Left lobe of liver (tissue), 2 donors: ENCODE measurements around the gene PHF10. TPM values are rescaled to one million over a fixed set of nuclear protein-coding genes. Genes with fewer than 3 reads are reported as not detected.
"Not testable (repeated sequence)": the region's sequence is repeated elsewhere in the genome, so short reads cannot be mapped to it uniquely, and the experiment has no call there.

Experiments
- ATAC-seq: fragments of 200-7000 bp; cut with Tn5 transposase; one replicate; pipeline ENCODE4 v1.9.1; 2020; ENCODE audit warnings: mild to moderate bottlenecking, moderate library complexity
- DNase-seq: peaks from one replicate; pipeline ENCODE4 v3.0.0-alpha.2; 2020; ENCODE audit warnings: low spot score
- total RNA-seq: library from RNA; stranded (reverse); gene quantifications from one replicate; pipeline ENCODE4 v1.2.1, GENCODE V29; 2021
- donor health status: DM: no; HTN: no; CAD: no; lungs with moderate emphysema.
- donor health status: DM: no; HTN: yes; CAD: no.

PHF10 gene
- total RNA-seq, 1 donor from 2014 or later: 19.6 TPM

DNA sequence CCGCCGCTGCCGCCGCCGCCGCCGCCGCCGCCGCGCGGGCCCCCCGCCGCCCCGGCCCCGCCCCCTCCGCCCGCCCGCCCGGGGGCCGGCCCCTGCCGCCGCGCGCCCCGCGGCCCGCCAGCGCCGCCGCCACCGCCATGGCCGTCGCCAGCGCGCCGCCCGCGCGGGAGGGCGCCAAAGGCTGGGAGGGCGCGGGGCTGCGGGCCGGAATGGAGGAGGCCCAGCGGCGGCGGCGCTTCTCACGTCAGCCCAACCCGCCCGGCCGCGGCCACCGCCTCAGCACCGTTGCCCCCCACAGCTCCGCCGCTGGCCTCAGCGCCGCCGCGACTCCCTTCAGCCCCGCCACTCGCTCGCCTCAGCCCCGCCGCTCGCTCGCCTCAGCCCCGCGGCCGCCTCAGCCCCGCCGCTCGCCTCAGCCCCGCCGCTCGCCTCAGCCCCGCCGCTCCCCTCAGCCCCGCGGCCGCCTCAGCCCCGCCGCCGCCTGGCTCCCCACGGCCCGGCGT, 258 bp downstream of the PHF10 start:
- DNase-seq (peak; percentile 54), ATAC-seq (peak; percentile 52)

DNA sequence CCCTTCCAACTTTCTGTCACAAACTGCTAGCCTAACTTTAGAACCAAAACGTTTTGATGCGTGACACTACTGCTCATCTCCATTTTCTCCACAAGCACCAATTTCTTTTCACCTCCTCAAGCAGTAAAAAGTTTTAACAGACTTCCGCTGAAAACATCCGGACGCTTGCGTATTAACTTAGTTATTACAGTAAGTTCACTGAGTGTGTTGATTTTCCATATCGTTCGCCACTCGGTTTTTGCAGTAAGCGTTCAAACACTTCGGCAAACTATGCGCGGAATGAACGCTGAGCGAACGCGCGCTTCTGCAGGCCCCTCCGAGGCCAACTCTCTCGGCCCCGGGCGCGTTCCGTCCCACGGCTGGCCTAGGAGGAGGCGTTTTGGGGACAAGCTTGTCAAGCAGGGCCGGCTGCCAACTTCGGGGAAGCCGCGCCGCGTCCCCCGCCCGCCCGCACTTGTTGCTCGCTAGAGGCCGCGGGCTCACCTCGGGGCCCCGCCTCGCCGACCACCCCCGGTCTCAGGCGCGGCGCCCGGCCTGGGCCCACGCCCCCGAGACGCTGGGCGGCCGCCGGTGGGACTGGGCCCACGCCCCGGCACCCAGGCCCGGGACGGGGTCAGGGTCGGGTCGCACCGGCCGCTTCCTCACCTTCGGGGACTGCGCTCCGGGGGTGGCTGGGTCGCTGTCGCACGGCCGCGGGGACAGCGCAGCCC, 945 bp downstream of the PHF10 start:
- ATAC-seq (peak; percentile 78), DNase-seq (peak; percentile 88)

- DNase-seq (no peak), ATAC-seq (peak; percentile 59)
Measured at GRCh38 chr6:169722362-169723199, 1.7 kb downstream of the PHF10 start.

DNA sequence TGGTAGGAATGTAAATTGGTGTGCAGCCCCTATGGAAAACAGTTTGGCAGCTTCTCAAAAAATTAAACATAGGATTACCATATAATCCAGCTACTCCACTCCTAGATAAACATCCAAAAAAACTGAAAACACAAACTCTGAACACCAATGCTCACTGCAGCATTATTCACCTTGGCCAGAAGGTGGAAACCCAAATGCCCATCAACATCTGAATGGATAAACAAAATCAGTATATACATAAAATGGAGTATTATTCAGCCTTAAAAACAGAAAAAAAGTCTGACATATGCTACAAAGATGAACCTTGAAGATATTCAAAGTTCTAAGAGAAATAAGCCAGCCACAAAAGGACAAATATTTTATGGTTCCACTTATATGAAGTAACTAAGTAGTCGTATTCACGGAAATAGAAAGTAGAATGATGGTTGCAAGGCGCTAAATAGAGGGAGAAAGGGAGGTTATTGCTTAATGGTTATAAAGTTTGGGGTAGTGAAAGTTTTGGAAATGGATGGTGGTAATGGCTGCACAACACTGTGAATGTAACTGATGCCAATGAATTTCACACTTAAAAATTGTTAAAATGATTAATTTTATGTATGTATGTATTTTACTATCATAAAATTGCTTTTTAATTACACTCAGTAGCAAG, 4.0 kb downstream of the PHF10 start:
- DNase-seq: no peak
- no peak for ATAC-seq

DNA sequence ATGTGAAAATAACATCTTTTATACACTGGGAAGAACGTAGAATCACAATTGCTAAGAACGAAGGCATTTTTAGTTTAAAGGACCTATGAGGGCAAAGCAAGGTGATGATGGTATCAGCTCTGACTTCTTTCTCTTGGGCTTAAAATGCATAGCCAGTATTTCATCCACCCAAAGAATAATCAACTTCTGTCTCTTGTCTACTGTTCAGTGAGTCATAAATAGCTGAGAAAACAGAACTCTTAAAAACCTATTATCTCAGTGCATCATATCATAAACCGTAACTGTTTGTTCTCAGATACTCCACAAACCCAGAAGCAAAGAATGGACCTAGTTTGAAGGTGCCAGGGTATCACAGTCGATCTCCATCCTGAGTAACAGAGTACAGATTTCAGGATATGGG, 5.2 kb downstream of the PHF10 start:
- ATAC-seq (no peak), DNase-seq (no peak)

DNA sequence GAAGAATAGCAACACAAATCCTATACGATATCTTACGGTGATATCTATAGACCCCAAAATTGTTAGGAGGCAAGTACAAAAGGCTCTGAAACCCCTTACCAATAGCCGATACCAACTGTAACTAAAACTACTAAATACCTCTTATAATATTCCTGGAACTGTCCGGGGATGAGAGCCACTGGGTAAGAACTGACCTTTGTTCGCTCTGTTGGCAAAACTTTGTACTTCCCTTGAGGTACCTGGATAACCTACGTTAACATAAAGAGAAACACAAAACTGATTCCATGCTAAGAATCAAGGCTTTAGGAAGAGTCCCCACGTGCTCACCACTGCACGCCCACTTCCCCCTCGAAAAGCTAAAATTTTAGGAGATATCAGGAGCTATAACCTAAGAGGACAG, 9.7 kb downstream of the PHF10 start:
- ATAC-seq (peak; percentile 77), DNase-seq (no peak)

DNA sequence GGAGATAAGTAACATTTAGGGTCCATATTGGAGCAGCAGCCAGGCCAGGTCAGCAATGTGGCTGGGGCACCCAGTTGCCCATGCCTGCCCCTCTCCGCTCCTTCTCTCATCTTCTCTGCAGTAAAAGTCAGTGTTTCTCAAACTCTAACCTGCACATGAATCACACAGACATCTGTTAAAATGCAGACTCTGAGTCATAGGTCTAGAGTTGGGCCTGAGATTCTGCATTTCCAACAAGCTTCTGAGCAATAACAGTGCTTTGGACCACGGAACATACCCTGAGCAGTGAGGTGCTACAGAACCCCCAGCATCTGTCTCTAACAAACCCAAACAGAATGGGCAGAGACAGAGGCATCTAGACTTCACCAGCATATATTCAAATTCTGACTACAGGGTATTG, 10.1 kb downstream of the PHF10 start:
- peak; percentile 11 for ATAC-seq
- DNase-seq: no peak

DNA sequence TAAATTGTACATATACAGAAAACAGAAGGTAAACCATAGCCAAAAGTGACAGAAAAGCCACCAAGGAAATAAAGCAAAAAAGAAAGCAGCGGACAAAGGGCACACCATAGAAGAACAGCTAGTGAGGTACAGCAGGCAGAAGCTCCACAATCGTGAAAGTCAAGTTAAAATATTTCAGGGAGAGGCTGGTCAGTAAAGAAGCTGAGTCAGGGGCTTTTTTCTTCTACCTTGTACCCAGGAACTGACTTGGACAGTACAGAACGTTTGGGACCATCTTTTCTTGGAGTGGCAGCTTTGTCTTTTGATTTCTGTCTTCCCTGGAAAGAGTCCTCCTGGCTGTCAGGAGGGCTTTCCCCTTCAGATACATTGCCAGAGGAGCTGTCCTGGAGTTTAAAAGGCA, 14.3 kb downstream of the PHF10 start:
- ATAC-seq: no peak

DNA sequence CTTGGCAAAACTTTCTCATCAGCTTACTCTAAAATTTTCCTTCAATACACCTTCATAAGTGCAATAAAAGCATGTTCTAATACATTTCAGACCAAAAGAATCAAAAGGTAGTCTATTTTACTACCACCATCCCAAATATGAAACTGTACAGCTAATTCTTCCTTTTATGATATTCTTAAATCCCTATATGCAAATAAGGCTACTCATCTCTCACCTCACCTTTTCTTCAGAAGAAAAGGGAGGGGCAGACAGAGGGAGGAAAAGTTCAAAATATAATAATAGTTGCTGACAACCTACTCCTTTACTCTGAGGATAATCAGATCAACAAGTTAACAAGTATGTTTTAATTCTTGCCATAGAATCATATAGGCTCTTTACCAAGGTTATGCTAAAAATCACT, 15.0 kb downstream of the PHF10 start:
- no peak for ATAC-seq
- no peak for DNase-seq

More for the DNA sequence above, 14.3 kb downstream of the PHF10 start:
- no peak for DNase-seq

- no peak for DNase-seq
- ATAC-seq: no peak
Measured at GRCh38 chr6:169707772-169708171, 16.5 kb downstream of the PHF10 start.

- DNase-seq (no peak), ATAC-seq (no peak)
Measured at GRCh38 chr6:169702840-169703246, 21.5 kb downstream of the PHF10 start.

DNA sequence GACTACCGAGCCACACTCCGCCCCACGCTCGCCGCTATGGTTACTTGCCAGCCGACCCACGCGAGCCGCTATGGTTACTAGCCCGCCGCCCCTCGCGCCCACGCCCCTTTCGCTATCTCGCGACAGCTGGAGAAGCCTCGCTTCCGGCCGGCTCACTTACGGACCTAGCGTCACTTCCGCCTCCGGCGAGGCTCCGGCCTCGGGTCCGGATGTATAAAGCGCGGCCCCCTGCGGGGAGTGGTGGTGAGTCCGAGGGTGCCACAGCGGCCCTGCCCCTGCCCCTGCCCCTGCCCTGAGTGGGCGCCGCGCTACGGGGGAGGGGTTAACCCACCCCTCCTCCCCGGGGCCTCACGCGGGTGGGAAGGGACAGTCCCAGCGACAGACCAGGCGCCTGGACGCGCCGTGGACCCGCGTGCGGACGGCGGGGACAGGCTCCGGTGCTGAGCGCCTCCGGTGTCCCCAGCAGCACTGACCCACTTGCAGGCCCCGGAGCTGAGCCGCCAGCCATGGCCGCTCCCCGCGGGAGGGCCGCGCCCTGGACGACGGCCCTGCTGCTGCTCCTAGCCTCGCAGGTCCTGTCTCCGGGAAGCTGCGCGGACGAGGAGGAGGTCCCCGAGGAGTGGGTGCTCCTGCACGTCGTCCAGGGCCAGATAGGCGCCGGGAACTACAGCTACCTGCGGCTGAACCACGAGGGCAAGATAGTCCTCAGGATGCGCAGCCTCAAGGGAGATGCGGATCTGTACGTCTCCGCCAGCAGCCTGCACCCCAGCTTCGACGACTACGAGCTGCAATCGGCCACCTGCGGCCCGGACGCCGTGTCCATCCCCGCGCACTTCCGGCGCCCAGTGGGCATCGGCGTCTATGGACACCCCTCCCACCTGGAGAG, 22.1 kb downstream of the PHF10 start, which contains the start of the genes C6orf120 and WDR27:
Gene C6orf120, plus strand, starts transcription at position 173 of the 886 bp plus-strand sequence. Its CDS starts 334 bp downstream, at position 507.
Gene WDR27, minus strand, starts transcription at position 76 of the 886 bp plus-strand sequence. CDS start 13,024 bp downstream, outside the sequence.
- ATAC-seq: peak; percentile 93

DNA sequence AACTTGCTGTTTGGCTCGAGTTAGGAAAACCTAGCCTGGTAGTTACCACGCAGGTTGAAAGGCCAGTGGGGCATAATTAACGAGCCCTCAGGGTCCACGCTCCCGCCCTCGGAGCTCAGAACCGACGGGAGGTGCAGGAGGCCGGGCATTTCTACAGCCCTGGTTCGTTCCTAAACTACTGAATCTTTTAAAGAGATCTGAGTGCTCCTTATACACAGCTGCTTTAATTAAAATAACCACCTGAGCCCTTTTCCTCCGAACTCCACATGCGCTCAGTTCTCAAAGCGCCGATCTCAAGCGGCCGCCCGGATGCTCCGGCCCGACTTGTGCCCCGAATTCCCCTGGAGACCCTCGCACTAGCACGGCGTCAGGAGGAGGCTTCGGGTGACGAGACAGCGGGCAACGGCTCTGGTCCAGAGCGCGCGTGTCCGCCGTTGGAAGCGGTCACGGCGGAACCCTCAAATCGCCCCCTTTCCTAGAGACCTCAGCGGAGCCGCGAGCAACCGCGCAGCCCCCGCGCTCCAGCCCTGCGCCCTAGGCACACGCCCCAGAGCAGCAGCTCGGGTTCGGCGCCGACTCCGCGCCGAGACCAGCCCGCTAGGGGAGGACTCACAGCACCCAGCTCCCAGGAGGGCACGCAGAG, 22.9 kb downstream of the PHF10 start:
- DNase-seq: no peak
- peak; percentile 24 for ATAC-seq

More for the DNA sequence above, 22.1 kb downstream of the PHF10 start, which contains the start of the genes C6orf120 and WDR27:
- peak; percentile 98 for DNase-seq

DNA sequence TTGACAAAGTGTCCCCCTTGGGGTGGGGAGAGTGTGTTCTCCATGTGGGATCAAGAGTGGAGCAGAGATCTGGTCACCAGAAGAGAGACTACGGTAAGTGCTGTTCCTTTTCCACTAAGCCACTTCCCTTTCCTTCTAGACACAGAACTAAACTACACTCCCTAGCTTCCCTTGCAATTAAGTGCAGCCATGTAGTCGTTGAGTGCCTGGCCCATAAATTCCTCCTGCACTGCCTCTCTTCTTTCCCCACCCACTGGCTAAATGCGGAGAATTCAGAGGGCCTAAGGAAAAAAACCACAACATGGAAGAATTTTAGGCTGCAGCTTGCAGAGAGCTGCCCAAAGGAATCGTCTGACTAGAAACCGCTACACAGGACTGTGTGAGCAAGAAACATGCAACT, 24.0 kb downstream of the PHF10 start:
- DNase-seq (no peak), ATAC-seq (no peak)

DNA sequence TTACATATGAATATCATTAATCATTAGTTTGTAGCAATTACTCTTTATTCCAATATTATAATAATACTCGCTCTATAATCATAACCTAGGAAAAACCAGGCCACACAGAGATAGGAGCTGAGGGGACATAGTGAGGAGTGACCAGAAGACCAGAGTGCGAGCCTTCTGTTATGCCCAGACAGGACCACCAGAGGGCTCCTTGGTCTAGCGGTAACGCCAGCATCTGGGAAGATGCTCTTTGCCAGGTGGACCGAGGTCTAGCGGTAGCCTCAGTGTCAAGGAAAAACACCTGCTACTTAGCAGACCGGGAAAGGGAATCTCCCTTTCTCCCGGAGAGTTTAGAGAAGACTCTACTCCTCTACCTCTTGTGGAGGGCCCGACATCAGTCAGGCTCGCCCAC, 27.2 kb downstream of the PHF10 start:
- ATAC-seq, DNase-seq: not testable (repeated sequence)

GRCh38 chr6:169695131-169695530, 29.2 kb downstream of the PHF10 start:
- ATAC-seq: no peak
- no peak for DNase-seq

DNA sequence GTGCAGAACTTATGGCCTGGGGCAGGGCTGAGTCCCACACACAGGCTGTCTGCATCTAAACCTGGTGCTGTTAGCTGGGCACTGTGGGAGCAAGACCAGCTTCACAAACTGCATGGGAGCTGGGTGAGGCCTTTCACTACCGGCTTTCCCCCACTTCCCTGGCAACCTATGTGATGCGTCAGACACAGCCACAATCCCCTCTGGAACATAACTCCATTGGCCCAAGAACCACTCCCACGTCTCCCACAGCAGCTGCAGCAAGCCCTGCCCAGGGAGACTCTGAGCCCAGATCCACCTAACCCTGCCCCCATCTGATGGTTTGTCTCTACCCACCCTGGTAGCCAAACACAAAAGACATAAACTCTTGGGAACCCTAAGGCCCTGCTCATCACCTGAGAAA, 31.8 kb downstream of the PHF10 start:
- ATAC-seq (no peak), DNase-seq (no peak)

DNA sequence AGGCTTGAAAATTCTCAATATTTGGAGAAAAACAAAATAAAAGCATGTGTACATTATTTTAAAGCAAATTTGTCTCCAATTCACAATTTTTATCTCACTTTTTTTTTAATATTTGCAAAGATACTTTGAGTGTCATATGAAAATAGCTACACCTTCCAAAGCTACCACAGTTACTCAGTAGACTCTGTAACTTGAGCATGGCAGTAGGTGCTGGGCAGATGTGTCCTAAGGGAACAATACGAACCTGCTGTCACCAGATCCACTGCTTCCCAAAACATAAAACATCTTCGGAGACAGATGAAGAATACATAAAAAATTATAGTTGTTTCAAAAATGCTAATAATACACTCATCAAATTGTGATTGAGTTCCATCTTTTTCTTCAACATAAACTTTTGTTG, 33.0 kb downstream of the PHF10 start:
- DNase-seq: no peak
- ATAC-seq: no peak

- no peak for DNase-seq
- no peak for ATAC-seq
Measured at GRCh38 chr6:169689287-169689686, 35.0 kb downstream of the PHF10 start.

DNA sequence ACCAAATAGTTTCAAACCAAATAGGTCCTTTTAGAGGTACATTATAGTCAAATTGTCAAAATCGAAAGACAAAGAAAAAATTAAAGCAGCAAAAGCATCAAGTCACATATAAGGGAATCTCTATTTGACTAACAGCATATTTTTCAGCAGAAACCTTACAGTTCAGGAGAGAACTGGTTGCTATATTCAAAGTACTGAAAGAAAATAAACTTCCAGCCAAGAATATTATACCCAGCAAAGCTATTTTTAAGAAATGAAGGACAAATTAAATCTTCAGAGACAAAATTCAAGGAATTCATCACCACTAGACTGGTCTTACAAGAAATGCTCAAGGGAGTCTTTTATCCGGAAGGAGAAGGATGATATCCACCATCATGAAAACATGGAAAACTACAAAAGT, 38.4 kb downstream of the PHF10 start:
- DNase-seq: no peak
- no peak for ATAC-seq
